K562 (cell line): ENCODE data around the gene CCL8. TPM values are rescaled to one million over a fixed set of nuclear protein-coding genes. Genes with fewer than 3 reads are reported as not detected.

Experiments
- ATAC-seq: fragments of 200-7000 bp; cut with Tn5 transposase; 3 replicates; pipeline ENCODE4 v1.9.1; 2020; ENCODE audit warnings: moderate library complexity
- BruUV-seq: library from RNA; stranded (reverse); fragments of 400-500 nt; replicated peaks from 2 replicates; lab custom pipeline; 2021; lab: Mats Ljungman, UMichigan
- CTCF ChIA-PET: fragments of 300-600 bp; formaldehyde crosslinking; extraction: SDS; loops from one replicate; lab custom pipeline; 2021; ENCODE audit warnings: low intra/inter-chr PET ratio; lab: Yijun Ruan, JAX
- POLR2A ChIA-PET: fragments of 300-600, 350-650 bp; sonication (Branson Sonifier 250); formaldehyde crosslinking; extraction: SDS; loops from one replicate; lab custom pipeline; 2021; ENCODE audit warnings: antibody characterized with exemption, inconsistent platforms; lab: Yijun Ruan, JAX
- DNase-seq, 4 experiments: peaks; one replicate each; pipeline versions ENCODE4 v3.0.0 to v3.0.0-alpha.2; 2011 to 2018; ENCODE audit warnings: low spot score in 3 of 4, mixed read lengths in 3 of 4; ENCODE audit errors: extremely low read depth in 1 of 4
- FAIRE-seq: peaks from 2 replicates; lab custom pipeline; 2011; peaks lifted over from hg19 to GRCh38; lab: Jason Lieb, UNC
- H2AFZ ChIP-seq: 2 replicates; pipeline ENCODE4 v1.6.0; 2011; ENCODE audit warnings: low read depth, low read length, control low read depth, inconsistent platforms
- H3K27ac ChIP-seq: fragments of 200-600 bp; 3 replicates; pipeline ENCODE4 v1.8.0; 2011; ENCODE audit warnings: low read depth, mild to moderate bottlenecking, control low read depth, inconsistent platforms, low read length, moderate library complexity, mixed read lengths; ENCODE audit errors: extremely low read depth
- H3K27me3 ChIP-seq, 2 experiments: fragments of 300-600 bp in 1 of 2; 2 replicates in 1 of 2; 3 replicates in 1 of 2; pipeline versions ENCODE4 v1.6.0 to v1.8.0; 2011; ENCODE audit warnings: inconsistent platforms in 2 of 2, low read length in 2 of 2, mild to moderate bottlenecking in 1 of 2, mixed read lengths in 1 of 2, moderate library complexity in 1 of 2; ENCODE audit not compliant: control insufficient read depth in 2 of 2, insufficient read depth in 2 of 2
- H3K36me3 ChIP-seq: fragments of 300-600 bp; 3 replicates; pipeline ENCODE4 v1.8.0; 2011; ENCODE audit warnings: mild to moderate bottlenecking, low read length, inconsistent platforms; ENCODE audit not compliant: control insufficient read depth, insufficient read depth
- H3K4me1 ChIP-seq, 2 experiments: fragments of 200-600 bp in 1 of 2; replicated peaks in 1 of 2; 2 replicates in 1 of 2; 3 replicates in 1 of 2; pipeline versions ENCODE4 v1.5.1 to v1.8.0; 2011; ENCODE audit warnings: inconsistent platforms in 2 of 2, low read length in 2 of 2, mild to moderate bottlenecking in 1 of 2, mixed read lengths in 1 of 2, moderate library complexity in 1 of 2; ENCODE audit not compliant: control insufficient read depth in 2 of 2, insufficient read depth in 2 of 2
- H3K4me2 ChIP-seq: 2 replicates; pipeline ENCODE4 v1.6.1; 2011; ENCODE audit warnings: low read length, control low read depth, inconsistent platforms, mixed read lengths; ENCODE audit not compliant: insufficient read depth
- H3K4me3 ChIP-seq: fragments of 200-600 bp; sonication (generic), shearing (Covaris generic); 2 replicates; pipeline ENCODE4 v1.5.1; 2016; ENCODE audit warnings: control low read depth, inconsistent platforms
- H3K79me2 ChIP-seq: fragments of 200-600 bp; 3 replicates; pipeline ENCODE4 v1.8.0; 2011; ENCODE audit warnings: low read length, inconsistent platforms; ENCODE audit not compliant: control insufficient read depth, insufficient read depth
- H3K9ac ChIP-seq, 2 experiments: 2 replicates each; pipeline versions ENCODE4 v1.6.0 to v1.6.1; 2011; ENCODE audit warnings: low read depth in 2 of 2, low read length in 2 of 2, control low read depth in 1 of 2, inconsistent platforms in 1 of 2, mild to moderate bottlenecking in 1 of 2, mixed read lengths in 1 of 2; ENCODE audit not compliant: insufficient read depth in 1 of 2
- H3K9me1 ChIP-seq: one replicate; pipeline ENCODE4 v1.6.0; 2011; ENCODE audit warnings: inconsistent platforms, mild to moderate bottlenecking, low read length, moderate library complexity; ENCODE audit not compliant: control insufficient read depth, insufficient read depth
- H3K9me3 ChIP-seq: replicated peaks from 2 replicates; pipeline ENCODE4 v1.5.1; 2011; ENCODE audit warnings: low read depth, low read length, inconsistent platforms; ENCODE audit not compliant: control insufficient read depth, insufficient read depth
- H4K20me1 ChIP-seq: replicated peaks from 2 replicates; pipeline ENCODE4 v1.6.1; 2011; ENCODE audit warnings: low read length, inconsistent platforms, mixed read lengths; ENCODE audit not compliant: control insufficient read depth, insufficient read depth
- KLF13 ChIP-seq: fragments of 450-650 bp; IDR thresholded peaks from 2 replicates; pipeline ENCODE4 v1.6.1; 2016; ENCODE audit warnings: missing genetic modification characterization, low read depth, mild to moderate bottlenecking, missing compliant biosample characterization, moderate library complexity, borderline replicate concordance
- MBD1 ChIP-seq: fragments of 250-450 bp; sonication (Bioruptor Pico); IDR thresholded peaks from 2 replicates; pipeline ENCODE4 v1.8.0; 2022; ENCODE audit warnings: inconsistent platforms
- POLR2H ChIP-seq: IDR thresholded peaks from 2 replicates; pipeline ENCODE4 v1.6.1; 2016; ENCODE audit warnings: missing genetic modification characterization, low read depth, mild to moderate bottlenecking, control low read depth, missing compliant biosample characterization, moderate library complexity
- RBM39 ChIP-seq: fragments of 200-400 bp; formaldehyde crosslinking; optimal IDR thresholded peaks from 2 replicates; pipeline ENCODE3; 2018; ENCODE audit warnings: low read depth, low read length
- TAF15 ChIP-seq: fragments of 200-400 bp; formaldehyde crosslinking; IDR thresholded peaks from 2 replicates; pipeline ENCODE4 v1.6.1; 2017; ENCODE audit warnings: mild to moderate bottlenecking, low read depth, low read length, moderate library complexity
- ZNF77 ChIP-seq: fragments of 250-450 bp; sonication (Bioruptor Pico); IDR thresholded peaks from 2 replicates; pipeline ENCODE4 v1.5.0; 2020
- WGBS: fragments of 100-300 bp; shearing (Covaris generic); methylation state at CpG from one replicate; pipeline ENCODE4 v1.1.6; 2016; ENCODE audit warnings: low coverage, mixed read lengths; ENCODE audit not compliant: insufficient coverage; ENCODE audit errors: missing lambda C conversion rate; 5-methylcytosine and 5-hydroxymethylcytosine counted together
- in situ Hi-C: fragments of 300-500 bp; cut with MboI; formaldehyde crosslinking; loops from 4 replicates; pipeline ENCODE4 v1.15.0; 2018; ENCODE audit warnings: inconsistent platforms, mixed read lengths
- intact Hi-C: fragments of 100-400 bp; cut with micrococcal nuclease; formaldehyde crosslinking; loops from 2 replicates; pipeline ENCODE4 v1.14.2; 2022
- polyA plus RNA-seq, 8 experiments: library from polyadenylated mRNA; depleted of rRNA in 4 of 8; stranded (reverse) in 5 of 8; unstranded in 3 of 8; fragments of >200 nt; fragmentation: Nextera tagmentation in 2 of 8; fragmentation: Illumina TruSeq in 1 of 8; extraction: Ambion mirVana in 2 of 8; extraction: Trizol in 1 of 8; gene quantifications; 2 replicates each; pipeline versions ENCODE4 v1.2.1 to v1.2.3, GENCODE V29; 2011 to 2014; ENCODE audit warnings: inconsistent platforms in 1 of 8, missing spikeins in 1 of 8
- total RNA-seq, 7 experiments: library from RNA; depleted of rRNA in 6 of 7; stranded (reverse); fragments of >200 nt in 6 of 7; fragmentation: Illumina TruSeq in 2 of 7; extraction: Trizol in 2 of 7; gene quantifications; 2 replicates each; pipeline versions ENCODE4 v1.2.1 to v1.2.3, GENCODE V29; 2011 to 2021; ENCODE audit warnings: low replicate concordance in 1 of 7
- TF ChIP-seq, protein P1 (sequence below): fragments of 250-450 bp; sonication (Bioruptor Pico); IDR thresholded peaks from 2 replicates; pipeline ENCODE4 v1.8.0; 2021; ENCODE audit warnings: moderate library complexity, mild to moderate bottlenecking, inconsistent platforms
- TF ChIP-seq, protein P2 (sequence below): fragments of 450-650 bp; IDR thresholded peaks from 2 replicates; pipeline ENCODE4 v1.6.1; 2018; ENCODE audit not compliant: partially characterized antibody

CCL8 gene
- total and polyA plus RNA-seq, 9 of the 15 experiments (the other 6 are each of a cell fraction or from before 2014, with no cell fraction given) = 0.06 TPM; not detected in 8

GRCh38 chr17:34285286-34285792 lies 33.9 kb upstream of the CCL8 start, which contains the start of gene CCL11:
Gene CCL11 (plus strand): TSS chr17:34285742. CDS start chr17:34285809, 67 bp downstream.
- no peak within 1 kb of the TSS for H3K9ac ChIP-seq
- no peaks in the 10 kb centered on the region for H3K36me3 ChIP-seq
- intact Hi-C loops (no loop called here), in situ Hi-C loops (no loop called here)
- ATAC-seq (no peak), DNase-seq (no peak), FAIRE-seq (no peak)
- no peaks in the 10 kb centered on the region for H3K9me3 ChIP-seq
- H4K20me1 ChIP-seq = no peaks in the 10 kb centered on the region; the same call in 1 of the 2 replicates
- no peaks in the 10 kb centered on the region for H3K79me2 ChIP-seq
- BruUV-seq = no TSS peak
- ChIA-PET CTCF (no interaction called here), POLR2A (interaction anchor here (0.9 to 1.5 kb wide), 2 partner anchors 9 to 14 kb away, joined by 3 read pairs; no protein-coding TSS in a partner anchor)
- H2AFZ ChIP-seq = no peak within 1 kb of the TSS
- no peaks in the 10 kb centered on the region; a peak in 2 of 5 replicates for H3K27me3 ChIP-seq
- no peak within 1 kb of the TSS for H3K4me2 ChIP-seq
- H3K9me1 ChIP-seq = no peaks in the 10 kb centered on the region
- H3K27ac ChIP-seq = no peak within 1 kb of the TSS
- whole genome bisulfite sequencing = 5% methylated on average over 4 of the region's 4 CpGs
- no peaks in the 10 kb centered on the region for H3K4me1 ChIP-seq
- H3K4me3 ChIP-seq = no peak within 1 kb of the TSS
- no peak for TF ChIP-seq POLR2H (tag)
- TF ChIP-seq, protein P1, sequence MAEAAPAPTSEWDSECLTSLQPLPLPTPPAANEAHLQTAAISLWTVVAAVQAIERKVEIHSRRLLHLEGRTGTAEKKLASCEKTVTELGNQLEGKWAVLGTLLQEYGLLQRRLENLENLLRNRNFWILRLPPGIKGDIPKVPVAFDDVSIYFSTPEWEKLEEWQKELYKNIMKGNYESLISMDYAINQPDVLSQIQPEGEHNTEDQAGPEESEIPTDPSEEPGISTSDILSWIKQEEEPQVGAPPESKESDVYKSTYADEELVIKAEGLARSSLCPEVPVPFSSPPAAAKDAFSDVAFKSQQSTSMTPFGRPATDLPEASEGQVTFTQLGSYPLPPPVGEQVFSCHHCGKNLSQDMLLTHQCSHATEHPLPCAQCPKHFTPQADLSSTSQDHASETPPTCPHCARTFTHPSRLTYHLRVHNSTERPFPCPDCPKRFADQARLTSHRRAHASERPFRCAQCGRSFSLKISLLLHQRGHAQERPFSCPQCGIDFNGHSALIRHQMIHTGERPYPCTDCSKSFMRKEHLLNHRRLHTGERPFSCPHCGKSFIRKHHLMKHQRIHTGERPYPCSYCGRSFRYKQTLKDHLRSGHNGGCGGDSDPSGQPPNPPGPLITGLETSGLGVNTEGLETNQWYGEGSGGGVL = no peak
- no peak for TF ChIP-seq TAF15
- no peak for TF ChIP-seq ZNF77 (CRISPR knock-in tag)
- no peak for TF ChIP-seq RBM39
- TF ChIP-seq, protein P2, sequence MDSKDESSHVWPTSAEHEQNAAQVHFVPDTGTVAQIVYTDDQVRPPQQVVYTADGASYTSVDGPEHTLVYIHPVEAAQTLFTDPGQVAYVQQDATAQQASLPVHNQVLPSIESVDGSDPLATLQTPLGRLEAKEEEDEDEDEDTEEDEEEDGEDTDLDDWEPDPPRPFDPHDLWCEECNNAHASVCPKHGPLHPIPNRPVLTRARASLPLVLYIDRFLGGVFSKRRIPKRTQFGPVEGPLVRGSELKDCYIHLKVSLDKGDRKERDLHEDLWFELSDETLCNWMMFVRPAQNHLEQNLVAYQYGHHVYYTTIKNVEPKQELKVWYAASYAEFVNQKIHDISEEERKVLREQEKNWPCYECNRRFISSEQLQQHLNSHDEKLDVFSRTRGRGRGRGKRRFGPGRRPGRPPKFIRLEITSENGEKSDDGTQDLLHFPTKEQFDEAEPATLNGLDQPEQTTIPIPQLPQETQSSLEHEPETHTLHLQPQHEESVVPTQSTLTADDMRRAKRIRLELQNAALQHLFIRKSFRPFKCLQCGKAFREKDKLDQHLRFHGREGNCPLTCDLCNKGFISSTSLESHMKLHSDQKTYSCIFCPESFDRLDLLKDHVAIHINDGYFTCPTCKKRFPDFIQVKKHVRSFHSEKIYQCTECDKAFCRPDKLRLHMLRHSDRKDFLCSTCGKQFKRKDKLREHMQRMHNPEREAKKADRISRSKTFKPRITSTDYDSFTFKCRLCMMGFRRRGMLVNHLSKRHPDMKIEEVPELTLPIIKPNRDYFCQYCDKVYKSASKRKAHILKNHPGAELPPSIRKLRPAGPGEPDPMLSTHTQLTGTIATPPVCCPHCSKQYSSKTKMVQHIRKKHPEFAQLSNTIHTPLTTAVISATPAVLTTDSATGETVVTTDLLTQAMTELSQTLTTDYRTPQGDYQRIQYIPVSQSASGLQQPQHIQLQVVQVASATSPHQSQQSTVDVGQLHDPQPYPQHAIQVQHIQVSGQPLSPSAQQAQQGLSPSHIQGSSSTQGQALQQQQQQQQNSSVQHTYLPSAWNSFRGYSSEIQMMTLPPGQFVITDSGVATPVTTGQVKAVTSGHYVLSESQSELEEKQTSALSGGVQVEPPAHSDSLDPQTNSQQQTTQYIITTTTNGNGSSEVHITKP = no peak
- TF ChIP-seq MBD1 (CRISPR knock-in tag) = no peak
- no peak for TF ChIP-seq KLF13 (tag)
